H9 (cell line): ENCODE results near the gene DEFB108B. TPM values are rescaled to one million over a fixed set of nuclear protein-coding genes. Genes with fewer than 3 reads are reported as not detected.
"Not testable (repeated sequence)": the region's sequence is repeated elsewhere in the genome, so short reads cannot be mapped to it uniquely, and the experiment has no call there.

Experiments used
- DNase-seq: peaks from one replicate; pipeline ENCODE4 v3.0.0-alpha.2; 2017
- H2AFZ ChIP-seq: one replicate; pipeline ENCODE4 v1.6.1; 2013; ENCODE audit warnings: mild to moderate bottlenecking, low read length, control low read depth, moderate library complexity
- H2AK5ac ChIP-seq: 2 replicates; pipeline ENCODE4 v1.6.1; 2013; ENCODE audit warnings: low read length, control low read depth, mixed read lengths; ENCODE audit not compliant: insufficient read length
- H2BK120ac ChIP-seq: one replicate; pipeline ENCODE4 v1.6.1; 2013; ENCODE audit warnings: low read depth, mild to moderate bottlenecking, low read length, control low read depth, inconsistent platforms; ENCODE audit not compliant: poor library complexity, severe bottlenecking
- H2BK12ac ChIP-seq: 2 replicates; pipeline ENCODE4 v1.6.1; 2013; ENCODE audit warnings: low read length, control low read depth, mixed read lengths, low read depth; ENCODE audit not compliant: insufficient read length
- H2BK15ac ChIP-seq: 2 replicates; pipeline ENCODE4 v1.6.1; 2013; ENCODE audit warnings: low read depth, low read length, control low read depth
- H2BK20ac ChIP-seq: one replicate; pipeline ENCODE4 v1.6.1; 2013; ENCODE audit warnings: low read depth, mild to moderate bottlenecking, low read length, control low read depth, inconsistent platforms; ENCODE audit not compliant: poor library complexity, severe bottlenecking
- H2BK5ac ChIP-seq: 2 replicates; pipeline ENCODE4 v1.6.1; 2013; ENCODE audit warnings: low read length, control low read depth, mixed read lengths; ENCODE audit not compliant: insufficient read length
- H3K14ac ChIP-seq: 2 replicates; pipeline ENCODE4 v1.6.1; 2013; ENCODE audit warnings: low read length, control low read depth; ENCODE audit not compliant: insufficient read depth
- H3K18ac ChIP-seq: 2 replicates; pipeline ENCODE4 v1.6.1; 2013; ENCODE audit warnings: low read depth, mild to moderate bottlenecking, mixed read lengths, low read length, control low read depth; ENCODE audit not compliant: insufficient read length
- H3K23ac ChIP-seq: 2 replicates; pipeline ENCODE4 v1.6.1; 2013; ENCODE audit warnings: low read length, control low read depth, mixed read lengths, low read depth; ENCODE audit not compliant: insufficient read length
- H3K23me2 ChIP-seq: 2 replicates; pipeline ENCODE4 v1.6.1; 2013; ENCODE audit warnings: low read depth, mild to moderate bottlenecking, mixed read lengths, low read length, control low read depth; ENCODE audit not compliant: insufficient read length, poor library complexity, severe bottlenecking
- H3K27ac ChIP-seq: 2 replicates; pipeline ENCODE4 v1.5.1; 2013; ENCODE audit warnings: low read length, control low read depth, mixed read lengths, low read depth; ENCODE audit not compliant: insufficient read length
- H3K27me3 ChIP-seq: 2 replicates; pipeline ENCODE4 v1.6.1; 2013; ENCODE audit warnings: low read length, control low read depth, inconsistent platforms; ENCODE audit not compliant: insufficient read depth
- H3K4ac ChIP-seq: 2 replicates; pipeline ENCODE4 v1.6.1; 2013; ENCODE audit warnings: low read depth, mild to moderate bottlenecking, control low read depth, inconsistent platforms, low read length, moderate library complexity
- H3K4me1 ChIP-seq: 2 replicates; pipeline ENCODE4 v1.6.1; 2013; ENCODE audit warnings: low read length, control low read depth, inconsistent platforms; ENCODE audit not compliant: insufficient read depth
- H3K4me2 ChIP-seq: 2 replicates; pipeline ENCODE4 v1.6.1; 2013; ENCODE audit warnings: low read length, control low read depth, mixed read lengths; ENCODE audit not compliant: insufficient read length, insufficient read depth
- H3K56ac ChIP-seq: 2 replicates; pipeline ENCODE4 v1.6.1; 2013; ENCODE audit warnings: low read depth, mild to moderate bottlenecking, mixed read lengths, low read length, control low read depth; ENCODE audit not compliant: insufficient read length
- H3K79me1 ChIP-seq: 2 replicates; pipeline ENCODE4 v1.6.1; 2013; ENCODE audit warnings: low read depth, mild to moderate bottlenecking, moderate library complexity, low read length, control low read depth, inconsistent platforms; ENCODE audit not compliant: insufficient read depth, poor library complexity, severe bottlenecking
- H3K79me2 ChIP-seq: 2 replicates; pipeline ENCODE4 v1.6.1; 2013; ENCODE audit warnings: low read length, control low read depth, inconsistent platforms; ENCODE audit not compliant: insufficient read depth
- H3K9ac ChIP-seq: 2 replicates; pipeline ENCODE4 v1.6.1; 2013; ENCODE audit warnings: low read length, control low read depth, mixed read lengths; ENCODE audit not compliant: insufficient read length; ENCODE audit errors: extremely low read depth
- H3K9me3 ChIP-seq: one replicate; pipeline ENCODE4 v1.6.1; 2013; ENCODE audit warnings: low read depth, low read length, inconsistent platforms; ENCODE audit not compliant: control insufficient read depth
- H3T11ph ChIP-seq: one replicate; pipeline ENCODE4 v1.6.1; 2013; ENCODE audit warnings: mild to moderate bottlenecking, low read length, control low read depth, inconsistent platforms
- H4K20me1 ChIP-seq: one replicate; pipeline ENCODE4 v1.6.1; 2013; ENCODE audit not compliant: control insufficient read depth, insufficient read length, insufficient read depth
- H4K5ac ChIP-seq: 2 replicates; pipeline ENCODE4 v1.6.1; 2013; ENCODE audit warnings: low read depth, mild to moderate bottlenecking, mixed read lengths, low read length, control low read depth; ENCODE audit not compliant: insufficient read length
- H4K8ac ChIP-seq: replicated peaks from 2 replicates; pipeline ENCODE4 v1.6.1; 2013; ENCODE audit warnings: low read length, control low read depth, mixed read lengths, low read depth; ENCODE audit not compliant: insufficient read length
- H4K91ac ChIP-seq: 2 replicates; pipeline ENCODE4 v1.6.1; 2013; ENCODE audit warnings: low read depth, mild to moderate bottlenecking, moderate library complexity, mixed read lengths, low read length, control low read depth; ENCODE audit not compliant: insufficient read length
- H3K27ac Mint-ChIP-seq, 3 experiments: 2 replicates in 2 of 3; 3 replicates in 1 of 3; pipeline ENCODE4 v1.8.0; 2020 to 2021; ENCODE audit warnings: mixed read lengths in 3 of 3, mild to moderate bottlenecking in 1 of 3, moderate library complexity in 1 of 3
- H3K27me3 Mint-ChIP-seq: 2 replicates; pipeline ENCODE4 v1.8.0; 2021; ENCODE audit warnings: low read depth, mild to moderate bottlenecking, moderate library complexity, mixed read lengths
- H3K36me3 Mint-ChIP-seq, 3 experiments: 2 replicates in 2 of 3; 3 replicates in 1 of 3; pipeline ENCODE4 v1.8.0; 2020 to 2021; ENCODE audit warnings: low read depth in 3 of 3, mixed read lengths in 3 of 3; ENCODE audit not compliant: insufficient read depth in 1 of 3
- H3K4me1 Mint-ChIP-seq, 2 experiments: 2 replicates each; pipeline ENCODE4 v1.8.0; 2020; ENCODE audit warnings: mixed read lengths in 2 of 2
- H3K4me3 Mint-ChIP-seq, 2 experiments: 2 replicates in 1 of 2; 3 replicates in 1 of 2; pipeline ENCODE4 v1.8.0; 2020 to 2021; ENCODE audit warnings: mild to moderate bottlenecking in 2 of 2, mixed read lengths in 2 of 2, moderate library complexity in 1 of 2
- H3K9me3 Mint-ChIP-seq, 2 experiments: 2 replicates in 1 of 2; 3 replicates in 1 of 2; pipeline ENCODE4 v1.8.0; 2020; ENCODE audit warnings: mild to moderate bottlenecking in 2 of 2, mixed read lengths in 2 of 2, moderate library complexity in 1 of 2
- WGBS: extraction: QIAGEN DNeasy Blood & Tissue Kit; methylation state at CpG from one replicate; pipeline ENCODE4 v1.1.7; 2013; ENCODE audit warnings: missing lambda C conversion rate, low lambda C conversion rate, mixed read lengths; ENCODE audit not compliant: insufficient read length; ENCODE audit errors: extremely low coverage; 5-methylcytosine and 5-hydroxymethylcytosine counted together
- long read RNA-seq: library from polyadenylated mRNA; unstranded; transcript quantifications from one replicate; pipeline ENCODE4 v2.0.0, GENCODE V29; 2020
- total RNA-seq: library from RNA; stranded (reverse); gene quantifications from 2 replicates; pipeline ENCODE4 v1.2.1, GENCODE V29; 2021

The DEFB108B gene
- total RNA-seq, result not detected in 2 replicates
- long read RNA-seq, result 0 reads

- H4K20me1 ChIP-seq, H3K4ac ChIP-seq, H3K9ac ChIP-seq, H2AFZ ChIP-seq, H2BK12ac ChIP-seq, H4K8ac ChIP-seq, H3K23ac ChIP-seq, H3K56ac ChIP-seq, H2BK120ac ChIP-seq, H3K14ac ChIP-seq, H3K27me3 ChIP-seq, H3K18ac ChIP-seq, H3K4me2 ChIP-seq, H3K9me3 ChIP-seq, H3K23me2 ChIP-seq, H3K27ac Mint-ChIP-seq, H3K27ac ChIP-seq, H3K27me3 Mint-ChIP-seq, H4K5ac ChIP-seq, H3K4me1 ChIP-seq, H2BK20ac ChIP-seq, DNase-seq, H3K79me2 ChIP-seq, H2AK5ac ChIP-seq, H3T11ph ChIP-seq, H3K4me1 Mint-ChIP-seq, H3K79me1 ChIP-seq, H2BK5ac ChIP-seq, H2BK15ac ChIP-seq, H4K91ac ChIP-seq: not testable (repeated sequence)
- WGBS, result no CpG with 5 or more reads among the region's 1 CpG
- H3K4me3 Mint-ChIP-seq, result peak within 1 kb of the TSS in 1 of 2 experiments; percentile 28; a peak in 1 of 5 replicates
- H3K9me3 Mint-ChIP-seq, result peaks cover 19 to 23% of the 10 kb centered on the region in 2 experiments
- peaks cover 3 to 21% (median 3%) of the 10 kb centered on the region in 3 experiments; a peak in 5 of 7 replicates for H3K36me3 Mint-ChIP-seq
Measured at GRCh38 chr11:71832811-71833210, at the start of gene DEFB108B. DEFB108B (plus strand) TSS chr11:71833200; CDS start chr11:71833200, 0 bp downstream.

- not testable (repeated sequence) for H3K56ac ChIP-seq, H2AK5ac ChIP-seq, H4K20me1 ChIP-seq, H4K8ac ChIP-seq, H3K27ac ChIP-seq, H2AFZ ChIP-seq, H3K9me3 ChIP-seq, H4K91ac ChIP-seq, H2BK15ac ChIP-seq, H4K5ac ChIP-seq, H3K9me3 Mint-ChIP-seq, H3K79me2 ChIP-seq, H3K27me3 ChIP-seq, H2BK12ac ChIP-seq, H3K27me3 Mint-ChIP-seq, H3K79me1 ChIP-seq, H3K4me1 ChIP-seq, H2BK20ac ChIP-seq, H3K36me3 Mint-ChIP-seq, H3K14ac ChIP-seq, H2BK5ac ChIP-seq, H3K18ac ChIP-seq, H3T11ph ChIP-seq, H3K23me2 ChIP-seq, H2BK120ac ChIP-seq, H3K4ac ChIP-seq, H3K23ac ChIP-seq, H3K9ac ChIP-seq
- peak overlapping the region; percentile 17 for H3K4me2 ChIP-seq
- Mint-ChIP-seq H3K4me3 (peak overlapping the region; percentile 83 to 89), H3K4me1 (peaks cover 25 to 26% of the 10 kb centered on the region in 2 experiments), H3K27ac (peak overlapping the region in 2 of 3 experiments; percentile 25 to 85; a peak in 4 of 7 replicates)
- WGBS, result no CpG with 5 or more reads among the region's 40 CpGs
- peak; percentile 98 for DNase-seq
Measured at GRCh38 chr11:71786114-71786847, 46.7 kb upstream of the DEFB108B start.
